SU-DHL-6 (cell line): ENCODE results near the gene OSTC.

Experiments used
- EZH2phosphoT487 ChIP-seq: fragments of 200-600 bp; sonication (generic), shearing (Covaris generic); conservative IDR thresholded peaks from 2 replicates; pipeline ENCODE4 v1.6.1; 2018; ENCODE audit warnings: mild to moderate bottlenecking, antibody characterized with exemption, low read length, moderate library complexity, mixed read lengths
- TF ChIP-seq, protein P1 (sequence below): fragments of 200-600 bp; sonication (generic); IDR thresholded peaks from one replicate; pipeline ENCODE4 v1.5.1; 2017; ENCODE audit warnings: antibody characterized with exemption, mild to moderate bottlenecking, low read length, moderate library complexity; ENCODE audit not compliant: insufficient read depth, poor library complexity, severe bottlenecking

DNA sequence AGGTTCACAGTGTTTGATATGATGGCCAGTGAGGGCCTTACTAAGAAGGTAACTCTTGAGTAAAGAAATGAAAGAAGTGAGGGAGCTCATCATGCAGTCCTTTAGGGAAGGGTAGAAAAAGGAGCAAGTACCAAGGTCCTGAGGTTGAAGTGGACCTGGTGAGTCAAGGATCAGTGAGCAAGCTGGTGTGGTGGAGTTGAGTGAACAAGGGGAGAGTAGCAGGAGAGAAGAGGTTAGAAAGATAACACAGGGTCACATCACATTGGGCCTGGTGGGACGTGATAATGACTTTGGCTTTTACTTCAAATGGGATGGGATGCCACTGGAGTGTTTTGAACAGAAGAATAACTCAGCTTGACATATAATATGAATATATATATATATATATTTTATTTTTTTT is 44.7 kb downstream of the OSTC start:
- TF ChIP-seq, protein P1, sequence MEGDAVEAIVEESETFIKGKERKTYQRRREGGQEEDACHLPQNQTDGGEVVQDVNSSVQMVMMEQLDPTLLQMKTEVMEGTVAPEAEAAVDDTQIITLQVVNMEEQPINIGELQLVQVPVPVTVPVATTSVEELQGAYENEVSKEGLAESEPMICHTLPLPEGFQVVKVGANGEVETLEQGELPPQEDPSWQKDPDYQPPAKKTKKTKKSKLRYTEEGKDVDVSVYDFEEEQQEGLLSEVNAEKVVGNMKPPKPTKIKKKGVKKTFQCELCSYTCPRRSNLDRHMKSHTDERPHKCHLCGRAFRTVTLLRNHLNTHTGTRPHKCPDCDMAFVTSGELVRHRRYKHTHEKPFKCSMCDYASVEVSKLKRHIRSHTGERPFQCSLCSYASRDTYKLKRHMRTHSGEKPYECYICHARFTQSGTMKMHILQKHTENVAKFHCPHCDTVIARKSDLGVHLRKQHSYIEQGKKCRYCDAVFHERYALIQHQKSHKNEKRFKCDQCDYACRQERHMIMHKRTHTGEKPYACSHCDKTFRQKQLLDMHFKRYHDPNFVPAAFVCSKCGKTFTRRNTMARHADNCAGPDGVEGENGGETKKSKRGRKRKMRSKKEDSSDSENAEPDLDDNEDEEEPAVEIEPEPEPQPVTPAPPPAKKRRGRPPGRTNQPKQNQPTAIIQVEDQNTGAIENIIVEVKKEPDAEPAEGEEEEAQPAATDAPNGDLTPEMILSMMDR, result no peak
- no peak for TF ChIP-seq EZH2phosphoT487
